GM12878 (cell line): Measurements from ENCODE around the gene EPO. TPM values are rescaled to one million over a fixed set of nuclear protein-coding genes. Genes with fewer than 3 reads are reported as not detected.
A peak's percentile ranks its signal among the peaks of the same experiment; 100 is the strongest.

ENCODE experiments used
- CREM ChIP-seq: IDR thresholded peaks from 2 replicates; pipeline ENCODE4 v1.6.1; 2014; ENCODE audit warnings: antibody characterized with exemption, low read depth
- E2F8 ChIP-seq: fragments of 450-650 bp; IDR thresholded peaks from 2 replicates; pipeline ENCODE4 v1.6.1; 2018; ENCODE audit warnings: mild to moderate bottlenecking, low read depth, moderate library complexity; ENCODE audit not compliant: partially characterized antibody
- IRF3 ChIP-seq: fragments of 450-650 bp; IDR thresholded peaks from 2 replicates; pipeline ENCODE4 v1.6.1; 2014; ENCODE audit warnings: mild to moderate bottlenecking
- MAX ChIP-seq: IDR thresholded peaks from 2 replicates; pipeline ENCODE4 v1.6.1; 2012; ENCODE audit warnings: low read depth, low read length, improper control_type of control experiment
- MEF2B ChIP-seq: fragments of 450-650 bp; IDR thresholded peaks from 2 replicates; pipeline ENCODE4 v1.6.1; 2018; ENCODE audit warnings: mild to moderate bottlenecking, moderate library complexity; ENCODE audit not compliant: partially characterized antibody, poor library complexity, severe bottlenecking
- MTA3 ChIP-seq: IDR thresholded peaks from 2 replicates; pipeline ENCODE4 v1.6.1; 2012; ENCODE audit warnings: low read length, inconsistent platforms, borderline replicate concordance
- NFYA ChIP-seq: IDR thresholded peaks from 2 replicates; pipeline ENCODE4 v1.6.1; 2011; ENCODE audit warnings: low read depth, mild to moderate bottlenecking, low read length, improper control_type of control experiment, borderline replicate concordance
- NRF1 ChIP-seq: conservative IDR thresholded peaks from 2 replicates; pipeline ENCODE4 v1.6.1; 2011; ENCODE audit warnings: mild to moderate bottlenecking, low read depth, low read length, improper control_type of control experiment
- PBX3 ChIP-seq: IDR thresholded peaks from 2 replicates; pipeline ENCODE4 v1.6.1; 2011; ENCODE audit warnings: mild to moderate bottlenecking, low read depth, low read length, moderate library complexity; ENCODE audit not compliant: insufficient replicate concordance
- PKNOX1 ChIP-seq: fragments of 450-650 bp; IDR thresholded peaks from 2 replicates; pipeline ENCODE4 v1.6.1; 2016; ENCODE audit warnings: mild to moderate bottlenecking
- TBL1XR1 ChIP-seq: IDR thresholded peaks from 2 replicates; pipeline ENCODE4 v1.6.1; 2012; ENCODE audit warnings: low read depth, low read length, improper control_type of control experiment
- TCF12 ChIP-seq: IDR thresholded peaks from 2 replicates; pipeline ENCODE4 v1.6.1; 2011; ENCODE audit warnings: low read depth, mild to moderate bottlenecking, low read length
- TCF3 ChIP-seq: IDR thresholded peaks from 2 replicates; pipeline ENCODE4 v1.6.1; 2012; ENCODE audit warnings: low read depth, mild to moderate bottlenecking, low read length, borderline replicate concordance; ENCODE audit not compliant: insufficient read depth
- ZBTB11 ChIP-seq: fragments of 450-650 bp; formaldehyde crosslinking; IDR thresholded peaks from 2 replicates; pipeline ENCODE4 v1.5.0; 2022; ENCODE audit warnings: mild to moderate bottlenecking, missing genetic modification characterization
- ZBTB33 ChIP-seq: fragments of 450-650 bp; IDR thresholded peaks from 2 replicates; pipeline ENCODE4 v1.6.1; 2017; ENCODE audit warnings: mild to moderate bottlenecking
- ZNF384 ChIP-seq: IDR thresholded peaks from 2 replicates; pipeline ENCODE4 v1.6.1; 2012; ENCODE audit warnings: low read depth, mild to moderate bottlenecking, low read length, improper control_type of control experiment, borderline replicate concordance
- polyA plus RNA-seq, 11 experiments: library from polyadenylated mRNA; depleted of rRNA in 4 of 11; unstranded in 6 of 11; stranded (reverse) in 5 of 11; fragments of >200 nt; fragmentation: Nextera tagmentation in 4 of 11; fragmentation: Illumina TruSeq in 1 of 11; extraction: Ambion mirVana in 4 of 11; extraction: Trizol in 1 of 11; gene quantifications; 1 replicate in 1 of 11; 2 replicates in 10 of 11; pipeline versions ENCODE4 v1.2.1 to v1.2.3, GENCODE V29; 2011 to 2016; ENCODE audit warnings: inconsistent platforms in 2 of 11, missing spikeins in 2 of 11, low read depth in 1 of 11
- total RNA-seq, 4 experiments: library from RNA; depleted of rRNA in 3 of 4; stranded (reverse); fragments of >200 nt in 3 of 4; fragmentation: Illumina TruSeq in 1 of 4; extraction: Trizol in 1 of 4; gene quantifications; 2 replicates each; pipeline versions ENCODE4 v1.2.1 to v1.2.3, GENCODE V29; 2013 to 2021

Gene EPO
- total and polyA plus RNA-seq, 10 of the 15 experiments (the other 5 are each of a cell fraction or from before 2014, with no cell fraction given): 0.06 to 0.19 TPM; not detected in 8

- TF ChIP-seq ZBTB33 (no peak; the same call in 1 of the 2 replicates), NFYA (no peak), E2F8 (no peak), CREM (peak; percentile 92), TBL1XR1 (peak; percentile 74), PKNOX1 (peak; percentile 58; the same call in 1 of the 2 replicates), NRF1 (no peak), TCF3 (peak; percentile 52; the same call in 1 of the 2 replicates), MEF2B (peak; percentile 75), IRF3 (peak; percentile 62; the same call in 1 of the 2 replicates), ZNF384 (no peak), TCF12 (no peak), MAX (peak; percentile 9; the same call in 1 of the 2 replicates), ZBTB11 (CRISPR knock-in tag) (peak; percentile 74), MTA3 (no peak), PBX3 (peak; percentile 78)
These were observed 46.8 kb upstream of the EPO start, which contains the start of gene GNB2 (continued) for GRCh38 chr7:100673302-100673941.
